Measurements from ENCODE around the gene MDK.

The MDK gene

DNA sequence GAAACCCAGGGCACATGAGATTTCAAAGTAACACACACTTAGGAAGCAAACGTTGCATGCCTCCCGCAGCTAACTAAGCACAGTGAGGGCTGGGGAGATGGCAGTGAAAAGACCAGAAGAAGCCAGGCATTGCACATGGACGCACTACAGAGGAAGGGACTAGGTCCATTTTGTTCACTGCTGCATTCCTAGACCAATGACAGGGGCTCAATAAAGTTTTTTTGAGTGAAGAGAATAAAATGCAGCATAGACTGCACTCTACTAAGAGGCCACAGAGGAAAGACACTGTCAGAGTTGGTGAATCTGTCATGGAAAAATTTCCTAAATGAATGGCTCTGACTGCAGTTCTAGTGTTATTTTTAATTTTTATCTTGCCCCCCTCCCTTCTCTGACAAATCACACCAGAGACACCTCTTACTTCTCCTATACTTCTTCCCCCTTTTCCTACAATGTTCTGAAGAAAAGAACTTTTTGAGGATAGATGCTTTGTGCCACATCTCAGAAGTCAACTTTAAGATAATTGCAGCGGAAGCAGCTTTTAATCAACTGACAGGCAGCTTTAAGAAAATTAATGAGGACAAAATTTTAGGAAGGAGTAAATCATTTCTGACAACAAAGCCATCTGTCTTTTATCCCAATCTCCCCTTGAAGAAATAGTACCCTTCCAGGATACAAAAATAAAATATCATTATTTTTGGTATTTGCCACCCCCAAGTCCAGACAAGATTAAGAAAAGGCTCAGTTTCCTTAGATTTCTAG is 44.9 kb downstream of the MDK start:
- no peak for DNase-seq (ENCODE audit: low read depth, low spot score)
- no peak overlapping the region for H3K4me3 ChIP-seq (ENCODE audit: low read depth, low read length)
- TF ChIP-seq, protein P1, sequence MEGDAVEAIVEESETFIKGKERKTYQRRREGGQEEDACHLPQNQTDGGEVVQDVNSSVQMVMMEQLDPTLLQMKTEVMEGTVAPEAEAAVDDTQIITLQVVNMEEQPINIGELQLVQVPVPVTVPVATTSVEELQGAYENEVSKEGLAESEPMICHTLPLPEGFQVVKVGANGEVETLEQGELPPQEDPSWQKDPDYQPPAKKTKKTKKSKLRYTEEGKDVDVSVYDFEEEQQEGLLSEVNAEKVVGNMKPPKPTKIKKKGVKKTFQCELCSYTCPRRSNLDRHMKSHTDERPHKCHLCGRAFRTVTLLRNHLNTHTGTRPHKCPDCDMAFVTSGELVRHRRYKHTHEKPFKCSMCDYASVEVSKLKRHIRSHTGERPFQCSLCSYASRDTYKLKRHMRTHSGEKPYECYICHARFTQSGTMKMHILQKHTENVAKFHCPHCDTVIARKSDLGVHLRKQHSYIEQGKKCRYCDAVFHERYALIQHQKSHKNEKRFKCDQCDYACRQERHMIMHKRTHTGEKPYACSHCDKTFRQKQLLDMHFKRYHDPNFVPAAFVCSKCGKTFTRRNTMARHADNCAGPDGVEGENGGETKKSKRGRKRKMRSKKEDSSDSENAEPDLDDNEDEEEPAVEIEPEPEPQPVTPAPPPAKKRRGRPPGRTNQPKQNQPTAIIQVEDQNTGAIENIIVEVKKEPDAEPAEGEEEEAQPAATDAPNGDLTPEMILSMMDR (IDR thresholded peaks at IDR 0.05; ENCODE audit: low read depth, low read length), result no peak
- in situ Hi-C loops (cut with HindIII; ENCODE audit: low sequenced_read_pairs), result no loop called here

DNA sequence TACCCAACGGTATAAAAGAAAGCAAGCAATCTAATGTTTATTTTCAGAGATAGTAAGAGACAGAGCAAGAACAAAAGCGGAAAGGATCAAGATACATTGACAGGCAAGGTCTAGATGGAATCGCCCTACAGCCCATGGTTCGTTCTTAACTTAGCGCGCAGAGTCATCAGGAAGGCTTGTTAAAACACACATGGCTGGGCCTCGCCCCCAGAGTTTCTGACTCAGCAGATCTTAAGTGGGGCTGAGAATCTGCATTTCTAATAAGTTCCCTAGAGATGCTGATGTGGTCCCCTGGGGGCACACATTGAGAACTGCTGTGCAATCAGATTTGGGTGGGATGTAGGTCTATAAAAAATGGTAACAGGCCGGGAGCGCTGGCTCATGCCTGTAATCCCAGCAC is 45.9 kb downstream of the MDK start:
- in situ Hi-C loops (cut with HindIII; ENCODE audit: low sequenced_read_pairs), result no loop called here

DNA sequence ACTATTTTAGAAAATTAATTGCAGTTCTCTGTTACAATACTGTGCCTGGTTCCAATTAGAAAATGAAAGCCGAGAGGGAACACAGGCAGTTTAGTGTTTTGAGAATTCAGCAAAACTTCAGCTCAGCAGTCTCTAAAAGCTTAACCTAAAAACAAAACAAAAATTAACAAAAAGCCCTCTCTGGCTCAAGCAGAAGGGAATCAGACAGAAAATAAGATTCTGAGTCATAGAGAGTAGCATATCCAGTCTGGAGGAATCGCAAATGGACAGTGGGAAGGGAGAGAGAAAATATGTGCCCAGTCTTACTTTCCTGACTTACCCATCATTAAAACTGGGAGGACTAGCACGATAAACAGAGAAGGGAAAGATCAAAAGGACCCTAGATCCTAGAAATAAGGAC is 48.2 kb downstream of the MDK start:
- TF ChIP-seq, protein P1 (IDR thresholded peaks at IDR 0.05; ENCODE audit: low read depth, low read length), result no peak
- H3K4me3 ChIP-seq (ENCODE audit: low read depth, low read length), result no peak overlapping the region
- DNase-seq (ENCODE audit: low read depth, low spot score), result no peak
- in situ Hi-C loops (cut with HindIII; ENCODE audit: low sequenced_read_pairs), result no loop called here

More for the DNA sequence above, 45.9 kb downstream of the MDK start:
- no peak overlapping the region for H3K4me3 ChIP-seq (ENCODE audit: low read depth, low read length)
- TF ChIP-seq, protein P1 (IDR thresholded peaks at IDR 0.05; ENCODE audit: low read depth, low read length), result no peak
- DNase-seq (ENCODE audit: low read depth, low spot score), result no peak

DNA sequence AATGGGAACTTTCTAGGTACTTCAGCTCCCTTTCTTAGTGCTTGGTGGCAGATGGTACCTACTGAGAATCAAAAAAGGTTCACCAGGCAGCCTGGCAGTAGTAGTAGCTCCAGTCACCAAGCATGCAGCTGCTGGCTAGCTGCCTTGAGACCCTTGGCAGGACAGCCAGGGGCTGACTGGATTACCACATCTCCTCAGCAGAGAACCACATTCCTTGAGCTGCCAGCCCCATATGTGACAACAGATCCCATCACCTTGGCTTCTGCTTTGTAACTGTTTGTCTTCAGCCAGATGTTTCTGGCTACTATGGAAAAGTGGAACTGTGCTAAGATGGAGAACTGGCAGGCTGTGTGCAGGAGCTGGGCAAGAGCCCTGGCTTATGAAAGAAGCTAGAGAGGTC is 49.7 kb downstream of the MDK start:
- in situ Hi-C loops (cut with HindIII; ENCODE audit: low sequenced_read_pairs), result no loop called here
- no peak for DNase-seq (ENCODE audit: low read depth, low spot score)
- TF ChIP-seq, protein P1 (IDR thresholded peaks at IDR 0.05; ENCODE audit: low read depth, low read length), result no peak
- no peak overlapping the region for H3K4me3 ChIP-seq (ENCODE audit: low read depth, low read length)

Data from astrocyte of the spinal cord (primary cell).